ENCODE data around the gene MTNR1A.

Gene MTNR1A

GRCh38 chr4:186554914-186555827, at the start of gene MTNR1A:
Gene MTNR1A, minus strand, starts transcription at chr4:186555567. Its CDS starts 202 bp downstream, at chr4:186555365.
- Histone ChIP-seq H3K27ac (no peak within 1 kb of the TSS), H3K4me3 (peak within 1 kb of the TSS in 4 of 7 experiments; percentile 0 to 37 (median 18))

- H3K27ac ChIP-seq: no peak overlapping the region
- H3K4me3 ChIP-seq: no peak overlapping the region
These were observed 48.9 kb upstream of the MTNR1A start for GRCh38 chr4:186604124-186604807.

GRCh38 chr4:186602978-186603377, 47.6 kb upstream of the MTNR1A start:
- H3K27ac ChIP-seq: no peak overlapping the region
- H3K4me3 ChIP-seq: no peak overlapping the region

- Histone ChIP-seq H3K4me3 (no peak overlapping the region), H3K27ac (no peak overlapping the region)
These were observed 44.1 kb upstream of the MTNR1A start for GRCh38 chr4:186599483-186599882.

- H3K4me3 ChIP-seq: no peak overlapping the region
- H3K27ac ChIP-seq: no peak overlapping the region
These were observed 43.3 kb upstream of the MTNR1A start for GRCh38 chr4:186598686-186599085.

GRCh38 chr4:186596850-186597390, 41.6 kb upstream of the MTNR1A start:
- no peak overlapping the region for H3K27ac ChIP-seq

GRCh38 chr4:186596346-186596745, 41.0 kb upstream of the MTNR1A start:
- no peak overlapping the region for H3K4me3 ChIP-seq

More at GRCh38 chr4:186596850-186597390, 41.6 kb upstream of the MTNR1A start:
- no peak overlapping the region for H3K4me3 ChIP-seq

GRCh38 chr4:186593587-186593973, 38.2 kb upstream of the MTNR1A start:
- Histone ChIP-seq H3K27ac (no peak overlapping the region), H3K4me3 (no peak overlapping the region)

More at GRCh38 chr4:186596346-186596745, 41.0 kb upstream of the MTNR1A start:
- no peak overlapping the region for H3K27ac ChIP-seq

- Histone ChIP-seq H3K4me3 (no peak overlapping the region), H3K27ac (no peak overlapping the region)
These were observed 37.7 kb upstream of the MTNR1A start for GRCh38 chr4:186592966-186593586.

GRCh38 chr4:186592445-186592844, 37.1 kb upstream of the MTNR1A start:
- H3K27ac ChIP-seq: no peak overlapping the region
- H3K4me3 ChIP-seq: no peak overlapping the region

GRCh38 chr4:186591651-186592050, 36.3 kb upstream of the MTNR1A start:
- Histone ChIP-seq H3K4me3 (no peak overlapping the region), H3K27ac (no peak overlapping the region)

GRCh38 chr4:186588503-186588902, 33.1 kb upstream of the MTNR1A start:
- H3K27ac ChIP-seq: no peak overlapping the region
- no peak overlapping the region for H3K4me3 ChIP-seq

GRCh38 chr4:186587416-186588018, 32.1 kb upstream of the MTNR1A start:
- H3K4me3 ChIP-seq: no peak overlapping the region
- H3K27ac ChIP-seq: no peak overlapping the region

- no peak overlapping the region for H3K27ac ChIP-seq
These were observed 30.8 kb upstream of the MTNR1A start for GRCh38 chr4:186586205-186586604.

GRCh38 chr4:186584912-186585311, 29.5 kb upstream of the MTNR1A start:
- Histone ChIP-seq H3K4me3 (no peak overlapping the region), H3K27ac (no peak overlapping the region)

More at GRCh38 chr4:186586205-186586604, 30.8 kb upstream of the MTNR1A start:
- no peak overlapping the region for H3K4me3 ChIP-seq

GRCh38 chr4:186581421-186581820, 26.1 kb upstream of the MTNR1A start:
- Histone ChIP-seq H3K27ac (no peak overlapping the region), H3K4me3 (no peak overlapping the region)

- H3K27ac ChIP-seq: no peak overlapping the region
- no peak overlapping the region for H3K4me3 ChIP-seq
These were observed 25.3 kb upstream of the MTNR1A start for GRCh38 chr4:186580669-186581068.

- H3K4me3 ChIP-seq: peak overlapping the region in 1 of 7 experiments; percentile 9
- no peak overlapping the region for H3K27ac ChIP-seq
These were observed 15.0 kb upstream of the MTNR1A start for GRCh38 chr4:186570193-186570996.

Measured in skin epidermis (tissue), 12 donors.